Astrocyte (in vitro differentiated cells and primary cell): ENCODE data around the gene TNIP1. TPM values are rescaled to one million over a fixed set of nuclear protein-coding genes. Genes with fewer than 3 reads are reported as not detected.

Experiments used
- DNase-seq: peaks from one replicate; pipeline ENCODE4 v3.0.0-alpha.2; 2010; ENCODE audit warnings: low read depth
- FAIRE-seq: peaks from 2 replicates; lab custom pipeline; 2011; peaks lifted over from hg19 to GRCh38; lab: Jason Lieb, UNC
- H2AFZ ChIP-seq: 2 replicates; pipeline ENCODE4 v1.6.0; 2012; ENCODE audit warnings: low read depth, low read length, inconsistent platforms
- H3K27ac ChIP-seq: 2 replicates; pipeline ENCODE4 v1.5.1; 2011; ENCODE audit warnings: low read depth, low read length, inconsistent platforms
- H3K27me3 ChIP-seq: 2 replicates; pipeline ENCODE4 v1.6.0; 2011; ENCODE audit warnings: low read length, inconsistent platforms; ENCODE audit not compliant: insufficient read depth
- H3K36me3 ChIP-seq: 2 replicates; pipeline ENCODE4 v1.5.1; 2011; ENCODE audit warnings: low read length, inconsistent platforms; ENCODE audit not compliant: insufficient read depth
- H3K4me1 ChIP-seq: 2 replicates; pipeline ENCODE4 v1.5.1; 2011; ENCODE audit warnings: low read length, inconsistent platforms; ENCODE audit not compliant: insufficient read depth
- H3K4me2 ChIP-seq: 2 replicates; pipeline ENCODE4 v1.6.0; 2012; ENCODE audit warnings: low read length, inconsistent platforms
- H3K4me3 ChIP-seq: 2 replicates; pipeline ENCODE4 v1.5.1; 2011; ENCODE audit warnings: low read depth, mild to moderate bottlenecking, low read length, inconsistent platforms; ENCODE audit not compliant: insufficient read depth
- H3K79me2 ChIP-seq: 2 replicates; pipeline ENCODE4 v1.6.0; 2012; ENCODE audit warnings: mild to moderate bottlenecking, low read length, inconsistent platforms; ENCODE audit not compliant: insufficient read depth
- H3K9ac ChIP-seq: 2 replicates; pipeline ENCODE4 v1.6.0; 2012; ENCODE audit warnings: mild to moderate bottlenecking, low read length, inconsistent platforms
- H3K9me3 ChIP-seq: 2 replicates; pipeline ENCODE4 v1.5.1; 2012; ENCODE audit warnings: low read depth, mild to moderate bottlenecking, low read length, inconsistent platforms; ENCODE audit not compliant: insufficient read depth
- H4K20me1 ChIP-seq: 2 replicates; pipeline ENCODE4 v1.6.0; 2012; ENCODE audit warnings: low read length, inconsistent platforms; ENCODE audit not compliant: insufficient read depth
- H3K27ac Mint-ChIP-seq: one replicate; pipeline ENCODE4 v1.8.0; 2021; ENCODE audit warnings: mild to moderate bottlenecking, mixed read lengths; ENCODE audit not compliant: unreplicated experiment
- H3K27me3 Mint-ChIP-seq: one replicate; pipeline ENCODE4 v1.8.0; 2021; ENCODE audit warnings: low read depth, mixed read lengths; ENCODE audit not compliant: unreplicated experiment
- H3K36me3 Mint-ChIP-seq: one replicate; pipeline ENCODE4 v1.8.0; 2021; ENCODE audit warnings: low read depth, mixed read lengths; ENCODE audit not compliant: unreplicated experiment
- H3K4me1 Mint-ChIP-seq: one replicate; pipeline ENCODE4 v1.8.0; 2021; ENCODE audit warnings: low read depth, mixed read lengths; ENCODE audit not compliant: unreplicated experiment
- H3K4me3 Mint-ChIP-seq: one replicate; pipeline ENCODE4 v1.8.0; 2021; ENCODE audit warnings: mild to moderate bottlenecking, moderate library complexity, mixed read lengths; ENCODE audit not compliant: unreplicated experiment
- H3K9me3 Mint-ChIP-seq: one replicate; pipeline ENCODE4 v1.8.0; 2021; ENCODE audit warnings: mild to moderate bottlenecking, mixed read lengths; ENCODE audit not compliant: unreplicated experiment
- CTCF ChIP-seq: IDR thresholded peaks from 2 replicates; pipeline ENCODE4 v1.5.1; 2011; ENCODE audit warnings: low read depth, mild to moderate bottlenecking, inconsistent platforms, low read length, moderate library complexity; ENCODE audit not compliant: insufficient read depth
- EZH2 ChIP-seq: IDR thresholded peaks from 2 replicates; pipeline ENCODE4 v1.6.1; 2012; ENCODE audit warnings: mild to moderate bottlenecking, low read length, inconsistent platforms; ENCODE audit not compliant: insufficient read depth
- total RNA-seq: library from RNA; stranded (reverse); gene quantifications from 2 replicates; pipeline ENCODE4 v1.2.1, GENCODE V29; 2021

Gene TNIP1
- total RNA-seq, 1 donor from 2014 or later: 119 TPM

GRCh38 chr5:151031554-151031953 lies 49.3 kb downstream of the TNIP1 start:
- no peaks in the 10 kb centered on the region for H3K27me3 ChIP-seq
- no peaks in the 10 kb centered on the region for H3K79me2 ChIP-seq
- Mint-ChIP-seq H3K27me3 (no peaks in the 10 kb centered on the region), H3K36me3 (peaks cover 43% of the 10 kb centered on the region), H3K27ac (no peak overlapping the region), H3K4me3 (no peak overlapping the region), H3K9me3 (no peaks in the 10 kb centered on the region), H3K4me1 (no peaks in the 10 kb centered on the region)
- no peak overlapping the region for H3K4me2 ChIP-seq
- H3K9me3 ChIP-seq: no peaks in the 10 kb centered on the region
- DNase-seq: no peak
- FAIRE-seq: no peak
- H3K4me1 ChIP-seq: no peaks in the 10 kb centered on the region
- no peak for TF ChIP-seq CTCF
- TF ChIP-seq EZH2: no peak
- peaks cover 50% of the 10 kb centered on the region for H3K36me3 ChIP-seq
- H3K27ac ChIP-seq: no peak overlapping the region
- peaks cover 9% of the 10 kb centered on the region for H4K20me1 ChIP-seq
- no peak overlapping the region for H3K4me3 ChIP-seq
- no peak overlapping the region for H3K9ac ChIP-seq
- no peak overlapping the region for H2AFZ ChIP-seq

GRCh38 chr5:151030379-151030778 lies 50.5 kb downstream of the TNIP1 start:
- H3K36me3 Mint-ChIP-seq: peaks cover 52% of the 10 kb centered on the region
- H3K4me2 ChIP-seq: no peak overlapping the region
- no peak for DNase-seq
- no peak overlapping the region for H3K4me3 Mint-ChIP-seq
- H3K27me3 Mint-ChIP-seq: no peaks in the 10 kb centered on the region
- TF ChIP-seq CTCF: no peak
- TF ChIP-seq EZH2: no peak
- no peak for FAIRE-seq
- peaks cover 9% of the 10 kb centered on the region for H4K20me1 ChIP-seq
- H3K4me1 Mint-ChIP-seq: no peaks in the 10 kb centered on the region
- H3K79me2 ChIP-seq: no peaks in the 10 kb centered on the region
- no peak overlapping the region for H2AFZ ChIP-seq
- H3K27me3 ChIP-seq: no peaks in the 10 kb centered on the region
- H3K9me3 Mint-ChIP-seq: no peaks in the 10 kb centered on the region
- H3K27ac Mint-ChIP-seq: no peak overlapping the region
- H3K36me3 ChIP-seq: peaks cover 46% of the 10 kb centered on the region
- H3K9ac ChIP-seq: no peak overlapping the region
- H3K4me3 ChIP-seq: no peak overlapping the region
- no peak overlapping the region for H3K27ac ChIP-seq
- no peaks in the 10 kb centered on the region for H3K9me3 ChIP-seq
- no peaks in the 10 kb centered on the region for H3K4me1 ChIP-seq

GRCh38 chr5:151030056-151030336 lies 50.8 kb downstream of the TNIP1 start:
- DNase-seq (no peak), FAIRE-seq (no peak)
- Histone ChIP-seq H4K20me1 (peaks cover 9% of the 10 kb centered on the region), H3K9me3 (no peaks in the 10 kb centered on the region), H3K4me3 (no peak overlapping the region), H3K4me1 (no peaks in the 10 kb centered on the region), H3K36me3 (peaks cover 43% of the 10 kb centered on the region), H2AFZ (no peak overlapping the region), H3K79me2 (no peaks in the 10 kb centered on the region), H3K4me2 (no peak overlapping the region), H3K9ac (no peak overlapping the region), H3K27me3 (no peaks in the 10 kb centered on the region), H3K27ac (no peak overlapping the region)
- TF ChIP-seq CTCF: no peak
- no peak for TF ChIP-seq EZH2
- H3K27ac Mint-ChIP-seq: no peak overlapping the region
- no peaks in the 10 kb centered on the region for H3K4me1 Mint-ChIP-seq
- H3K4me3 Mint-ChIP-seq: no peak overlapping the region
- H3K9me3 Mint-ChIP-seq: no peaks in the 10 kb centered on the region
- no peaks in the 10 kb centered on the region for H3K27me3 Mint-ChIP-seq
- peaks cover 52% of the 10 kb centered on the region for H3K36me3 Mint-ChIP-seq
